ENCODE results near the gene FGR. TPM values are rescaled to one million over a fixed set of nuclear protein-coding genes. Genes with fewer than 3 reads are reported as not detected.

Gene FGR
- polyA plus RNA-seq, 3 donors = 371 to 1,340 (median 571) TPM

- Mint-ChIP-seq H3K4me3 (no peak overlapping the region), H3K27ac (no peak overlapping the region), H3K9me3 (no peaks in the 10 kb centered on the region), H3K4me1 (peaks cover 37% of the 10 kb centered on the region), H3K36me3 (peaks cover 1 to 3% of the 10 kb centered on the region in 2 donors), H3K27me3 (ENCODE audit: low read depth in 3 of 3) (peaks cover 7 to 14% (median 8%) of the 10 kb centered on the region in 3 donors)
- Histone ChIP-seq H3K4me3 (replicated peaks in 1 of 3; ENCODE audit: low read depth in 2 of 3, low read length in 3 of 3) (no peak overlapping the region), H2AFZ (ENCODE audit: insufficient read depth, low read depth, low read length, poor library complexity, severe bottlenecking) (no peak overlapping the region), H3K4me2 (replicated peaks; ENCODE audit: extremely low read depth, low read length, poor library complexity, severe bottlenecking) (no peak overlapping the region), H4K20me1 (ENCODE audit: insufficient read depth, low read length) (peaks cover 72% of the 10 kb centered on the region), H3K27ac (ENCODE audit: low read depth in 1 of 2, low read length in 2 of 2) (no peak overlapping the region), H3K9ac (ENCODE audit: insufficient read depth, low read length, poor library complexity, severe bottlenecking) (no peak overlapping the region), H3K9me3 (replicated peaks in 1 of 2; ENCODE audit: control insufficient read depth in 1 of 2, insufficient read depth in 1 of 2, low read length in 2 of 2) (no peaks in the 10 kb centered on the region), H3K36me3 (replicated peaks in 1 of 2; ENCODE audit: control insufficient read depth in 1 of 2, insufficient read depth in 2 of 2, low read length in 2 of 2) (no peaks in the 10 kb centered on the region), H3K27me3 (ENCODE audit: control insufficient read depth in 2 of 2, insufficient read depth in 2 of 2, low read length in 2 of 2) (peaks cover 0 to 4% of the 10 kb centered on the region in 2 donors), H3K79me2 (ENCODE audit: insufficient read depth, low read length) (peaks cover 15% of the 10 kb centered on the region), H3K4me1 (ENCODE audit: control insufficient read depth in 1 of 2, insufficient read depth in 2 of 2, low read length in 2 of 2) (peaks cover 23 to 25% of the 10 kb centered on the region in 2 donors)
- intact Hi-C loops (cut with micrococcal nuclease) = no loop called here
- DNase-seq = no peak
- WGBS (ENCODE audit: insufficient coverage) = 50% methylated on average over 1 of the region's 7 CpGs
- TF ChIP-seq CTCF (IDR thresholded peaks at IDR 0.05) = no peak
Observed at GRCh38 chr1:27597516-27598294, 37.3 kb downstream of the FGR start.

GRCh38 chr1:27596986-27597385, 38.0 kb downstream of the FGR start:
- TF ChIP-seq CTCF (IDR thresholded peaks at IDR 0.05) = no peak
- H2AFZ ChIP-seq (ENCODE audit: insufficient read depth, low read depth, low read length, poor library complexity, severe bottlenecking) = no peak overlapping the region
- no peaks in the 10 kb centered on the region for H3K9me3 ChIP-seq (replicated peaks in 1 of 2; ENCODE audit: control insufficient read depth in 1 of 2, insufficient read depth in 1 of 2, low read length in 2 of 2)
- H4K20me1 ChIP-seq (ENCODE audit: insufficient read depth, low read length) = peaks cover 65% of the 10 kb centered on the region
- no peaks in the 10 kb centered on the region for H3K36me3 ChIP-seq (replicated peaks in 1 of 2; ENCODE audit: control insufficient read depth in 1 of 2, insufficient read depth in 2 of 2, low read length in 2 of 2)
- H3K4me3 ChIP-seq (replicated peaks in 1 of 3; ENCODE audit: low read depth in 2 of 3, low read length in 3 of 3) = no peak overlapping the region
- 77% methylated on average over 3 of the region's 4 CpGs for WGBS (ENCODE audit: insufficient coverage)
- H3K9me3 Mint-ChIP-seq = no peaks in the 10 kb centered on the region
- H3K27me3 Mint-ChIP-seq (ENCODE audit: low read depth in 3 of 3) = peaks cover 2 to 7% (median 6%) of the 10 kb centered on the region in 3 donors
- H3K9ac ChIP-seq (ENCODE audit: insufficient read depth, low read length, poor library complexity, severe bottlenecking) = no peak overlapping the region
- H3K4me1 Mint-ChIP-seq = peaks cover 31% of the 10 kb centered on the region
- no peak overlapping the region for H3K4me2 ChIP-seq (replicated peaks; ENCODE audit: extremely low read depth, low read length, poor library complexity, severe bottlenecking)
- intact Hi-C loops (cut with micrococcal nuclease) = no loop called here
- H3K4me3 Mint-ChIP-seq = no peak overlapping the region
- no peak overlapping the region for H3K27ac Mint-ChIP-seq
- no peaks in the 10 kb centered on the region for H3K27me3 ChIP-seq (ENCODE audit: control insufficient read depth in 2 of 2, insufficient read depth in 2 of 2, low read length in 2 of 2)
- no peak overlapping the region for H3K27ac ChIP-seq (ENCODE audit: low read depth in 1 of 2, low read length in 2 of 2)
- peaks cover 1 to 3% of the 10 kb centered on the region in 2 donors for H3K36me3 Mint-ChIP-seq
- peaks cover 10% of the 10 kb centered on the region for H3K79me2 ChIP-seq (ENCODE audit: insufficient read depth, low read length)
- peaks cover 16 to 18% of the 10 kb centered on the region in 2 donors for H3K4me1 ChIP-seq (ENCODE audit: control insufficient read depth in 1 of 2, insufficient read depth in 2 of 2, low read length in 2 of 2)
- DNase-seq = no peak

Data from CD14-positive monocyte (primary cell).